ENCODE measurements around the gene CLTC. TPM values are rescaled to one million over a fixed set of nuclear protein-coding genes. Genes with fewer than 3 reads are reported as not detected.

The CLTC gene
- total RNA-seq, 2 experiments from 2014 or later = 123 to 227 TPM

DNA sequence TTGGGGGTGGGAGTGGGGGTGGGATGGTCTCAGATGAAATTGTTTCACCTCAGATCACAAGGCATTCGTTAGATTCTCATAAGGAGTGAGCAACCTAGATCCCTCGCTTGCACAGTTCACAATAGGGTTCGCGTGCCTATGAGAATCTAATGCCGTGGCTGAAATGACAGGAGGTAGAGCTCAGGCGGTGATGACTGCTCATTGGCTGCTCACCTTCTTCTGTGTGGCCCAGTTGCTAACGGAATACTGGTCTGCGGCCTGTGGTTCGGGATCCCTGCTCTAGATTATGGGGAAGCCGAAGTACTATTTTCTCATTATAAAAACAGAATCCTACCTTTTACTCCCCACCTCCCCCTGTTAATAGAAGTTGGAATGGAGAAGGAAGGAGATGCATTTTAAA is 18.9 kb downstream of the CLTC start:
- intact Hi-C loops (cut with micrococcal nuclease; ENCODE audit: unreplicated experiment) = no loop called here
- H3K9me3 ChIP-seq (ENCODE audit: low read length) = no peaks in the 10 kb centered on the region
- no peak for DNase-seq (ENCODE audit: low spot score)
- no TSS peak for BruUV-seq (replicated peaks)
- TF ChIP-seq EZH2phosphoT487 (IDR thresholded peaks at IDR 0.05; ENCODE audit: borderline replicate concordance, low read depth, low read length) = no peak
- TF ChIP-seq, protein P1, sequence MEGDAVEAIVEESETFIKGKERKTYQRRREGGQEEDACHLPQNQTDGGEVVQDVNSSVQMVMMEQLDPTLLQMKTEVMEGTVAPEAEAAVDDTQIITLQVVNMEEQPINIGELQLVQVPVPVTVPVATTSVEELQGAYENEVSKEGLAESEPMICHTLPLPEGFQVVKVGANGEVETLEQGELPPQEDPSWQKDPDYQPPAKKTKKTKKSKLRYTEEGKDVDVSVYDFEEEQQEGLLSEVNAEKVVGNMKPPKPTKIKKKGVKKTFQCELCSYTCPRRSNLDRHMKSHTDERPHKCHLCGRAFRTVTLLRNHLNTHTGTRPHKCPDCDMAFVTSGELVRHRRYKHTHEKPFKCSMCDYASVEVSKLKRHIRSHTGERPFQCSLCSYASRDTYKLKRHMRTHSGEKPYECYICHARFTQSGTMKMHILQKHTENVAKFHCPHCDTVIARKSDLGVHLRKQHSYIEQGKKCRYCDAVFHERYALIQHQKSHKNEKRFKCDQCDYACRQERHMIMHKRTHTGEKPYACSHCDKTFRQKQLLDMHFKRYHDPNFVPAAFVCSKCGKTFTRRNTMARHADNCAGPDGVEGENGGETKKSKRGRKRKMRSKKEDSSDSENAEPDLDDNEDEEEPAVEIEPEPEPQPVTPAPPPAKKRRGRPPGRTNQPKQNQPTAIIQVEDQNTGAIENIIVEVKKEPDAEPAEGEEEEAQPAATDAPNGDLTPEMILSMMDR (conservative IDR thresholded peaks at IDR 0.05; ENCODE audit: low read length) = no peak
- peaks cover 40% of the 10 kb centered on the region for H3K36me3 ChIP-seq (ENCODE audit: insufficient read depth, low read length)
- H2AFZ ChIP-seq (ENCODE audit: low read length) = no peak overlapping the region
- ChIA-PET POLR2A (interaction anchor here (0.6 to 1.4 kb wide), 5 partner anchors 16 to 65 kb away, joined by 3 to 10 read pairs (median 4); no protein-coding TSS in a partner anchor), CTCF (ENCODE audit: unreplicated experiment) (no interaction called here)
- peaks cover 78% of the 10 kb centered on the region for H3K4me1 ChIP-seq (ENCODE audit: insufficient read depth, low read length, poor library complexity, severe bottlenecking)
- H3K79me2 ChIP-seq (ENCODE audit: insufficient read depth, low read depth, low read length) = peaks cover 97% of the 10 kb centered on the region
- H3K4me2 ChIP-seq (ENCODE audit: low read length) = no peak overlapping the region
- no peak overlapping the region for H3K4me3 ChIP-seq (ENCODE audit: low read depth, low read length, poor library complexity, severe bottlenecking)
- no peaks in the 10 kb centered on the region for H3K9me2 ChIP-seq (ENCODE audit: insufficient read depth, low read length)
- peak overlapping the region; percentile 30 for H3K27ac ChIP-seq (ENCODE audit: low read depth, low read length, poor library complexity, severe bottlenecking)
- H4K20me1 ChIP-seq (ENCODE audit: insufficient read depth, low read length) = peaks cover 36% of the 10 kb centered on the region

DNA sequence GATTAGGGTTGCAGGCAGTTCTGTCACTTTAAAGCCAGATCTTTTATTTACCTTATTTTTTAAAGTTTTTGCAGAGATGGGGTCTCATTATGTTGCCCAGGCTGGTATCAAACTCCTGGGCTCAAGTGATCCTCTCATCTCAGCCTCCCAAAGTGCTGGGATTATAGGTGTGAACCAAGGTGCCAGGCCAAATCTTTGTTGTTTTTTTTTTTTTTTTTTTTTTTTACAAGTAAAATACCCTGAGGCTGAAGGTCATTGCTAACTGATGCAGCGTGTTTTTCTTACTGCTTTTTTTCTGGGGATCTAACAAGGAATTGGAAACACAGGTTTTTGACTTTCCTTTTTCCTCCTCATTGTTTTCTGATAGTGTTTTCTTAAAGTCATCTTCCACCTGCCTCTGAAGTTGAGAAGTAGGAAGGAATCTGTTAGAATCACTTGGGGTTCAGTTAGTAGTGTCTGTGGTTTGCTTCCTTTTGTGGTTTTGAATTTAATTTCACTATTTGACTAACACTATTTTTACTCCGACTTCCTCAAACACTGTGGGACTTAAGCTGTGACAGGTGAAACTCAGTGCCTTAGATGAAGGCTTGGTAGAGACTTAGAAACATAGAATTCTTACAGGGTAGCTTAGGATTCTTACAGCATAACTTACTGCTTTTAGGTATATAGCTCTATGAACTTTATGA is 22.2 kb downstream of the CLTC start:
- peaks cover 25% of the 10 kb centered on the region for H4K20me1 ChIP-seq (ENCODE audit: insufficient read depth, low read length)
- no peaks in the 10 kb centered on the region for H3K9me2 ChIP-seq (ENCODE audit: insufficient read depth, low read length)
- intact Hi-C loops (cut with micrococcal nuclease; ENCODE audit: unreplicated experiment) = loop anchor here (1.0 kb wide), 1 partner anchor 23 kb away; the partner anchor contains the start of gene CLTC
- peaks cover 95% of the 10 kb centered on the region for H3K79me2 ChIP-seq (ENCODE audit: insufficient read depth, low read depth, low read length)
- H3K4me3 ChIP-seq (ENCODE audit: low read depth, low read length, poor library complexity, severe bottlenecking) = peak overlapping the region; percentile 57
- peak; percentile 88 for DNase-seq (ENCODE audit: low spot score)
- peak overlapping the region; percentile 95 for H3K27ac ChIP-seq (ENCODE audit: low read depth, low read length, poor library complexity, severe bottlenecking)
- peak overlapping the region; percentile 84 for H3K4me2 ChIP-seq (ENCODE audit: low read length)
- H3K36me3 ChIP-seq (ENCODE audit: insufficient read depth, low read length) = peaks cover 47% of the 10 kb centered on the region
- peaks cover 68% of the 10 kb centered on the region for H3K4me1 ChIP-seq (ENCODE audit: insufficient read depth, low read length, poor library complexity, severe bottlenecking)
- no TSS peak for BruUV-seq (replicated peaks)
- TF ChIP-seq, protein P1 (conservative IDR thresholded peaks at IDR 0.05; ENCODE audit: low read length) = no peak
- no peak for TF ChIP-seq EZH2phosphoT487 (IDR thresholded peaks at IDR 0.05; ENCODE audit: borderline replicate concordance, low read depth, low read length)
- ChIA-PET POLR2A (interaction anchor here (0.7 to 2.8 kb wide), 12 partner anchors 8 to 251 kb away, joined by 3 to 23 read pairs (median 4); partner anchors contain the start of genes CLTC, RPS6KB1 and TUBD1), CTCF (ENCODE audit: unreplicated experiment) (interaction anchor here (0.7 to 1.0 kb wide), 2 partner anchors 8 to 22 kb away, joined by 3 to 4 read pairs; partner anchors contain the start of gene CLTC)
- H2AFZ ChIP-seq (ENCODE audit: low read length) = no peak overlapping the region
- H3K9me3 ChIP-seq (ENCODE audit: low read length) = no peaks in the 10 kb centered on the region

DNA sequence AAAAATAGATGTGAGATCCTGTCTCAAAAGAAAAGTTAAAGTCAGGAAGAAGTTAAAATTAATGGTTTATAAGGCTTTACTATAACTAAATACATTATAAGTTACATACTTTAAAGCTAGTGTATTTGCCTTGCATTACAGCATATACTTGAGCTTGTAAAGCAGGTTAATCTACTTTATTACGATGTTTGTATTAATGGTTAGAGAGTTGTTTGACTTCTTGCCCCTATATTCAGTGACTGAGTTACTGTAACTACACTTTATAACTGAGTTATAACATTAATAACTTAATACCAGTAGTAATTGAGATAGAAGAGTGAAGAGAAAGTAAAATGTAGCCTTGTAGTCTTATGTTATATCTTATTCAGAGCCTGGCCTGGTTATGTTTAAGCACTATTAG is 22.9 kb downstream of the CLTC start:
- Histone ChIP-seq H3K9me2 (ENCODE audit: insufficient read depth, low read length) (no peaks in the 10 kb centered on the region), H3K9me3 (ENCODE audit: low read length) (no peaks in the 10 kb centered on the region), H4K20me1 (ENCODE audit: insufficient read depth, low read length) (peaks cover 25% of the 10 kb centered on the region), H3K4me3 (ENCODE audit: low read depth, low read length, poor library complexity, severe bottlenecking) (peak overlapping the region; percentile 57), H3K4me2 (ENCODE audit: low read length) (peak overlapping the region; percentile 84), H2AFZ (ENCODE audit: low read length) (no peak overlapping the region), H3K36me3 (ENCODE audit: insufficient read depth, low read length) (peaks cover 53% of the 10 kb centered on the region), H3K4me1 (ENCODE audit: insufficient read depth, low read length, poor library complexity, severe bottlenecking) (peaks cover 66% of the 10 kb centered on the region), H3K27ac (ENCODE audit: low read depth, low read length, poor library complexity, severe bottlenecking) (peak overlapping the region; percentile 95), H3K79me2 (ENCODE audit: insufficient read depth, low read depth, low read length) (peaks cover 93% of the 10 kb centered on the region)
- no TSS peak for BruUV-seq (replicated peaks)
- TF ChIP-seq, protein P1 (conservative IDR thresholded peaks at IDR 0.05; ENCODE audit: low read length) = no peak
- no peak for TF ChIP-seq EZH2phosphoT487 (IDR thresholded peaks at IDR 0.05; ENCODE audit: borderline replicate concordance, low read depth, low read length)
- ChIA-PET POLR2A (interaction anchor here (0.7 to 2.8 kb wide), 11 partner anchors 9 to 250 kb away, joined by 3 to 23 read pairs (median 4); partner anchors contain the start of genes CLTC, RPS6KB1 and TUBD1), CTCF (ENCODE audit: unreplicated experiment) (interaction anchor here (0.7 to 1.0 kb wide), 2 partner anchors 9 to 23 kb away, joined by 3 to 4 read pairs; partner anchors contain the start of gene CLTC)
- DNase-seq (ENCODE audit: low spot score) = no peak
- intact Hi-C loops (cut with micrococcal nuclease; ENCODE audit: unreplicated experiment) = loop anchor here (1.0 kb wide), 1 partner anchor 23 kb away; the partner anchor contains the start of gene CLTC
